HG02970 (cell line): ENCODE data around the gene BRI3BP.

Experiments used
- ATAC-seq: cut with Tn5 transposase; IDR thresholded peaks from one replicate; pipeline ENCODE4 v1.9.1; 2021; ENCODE audit warnings: mild to moderate bottlenecking, moderate library complexity, moderate number of reproducible peaks; ENCODE audit not compliant: unreplicated experiment, low FRiP score

Gene BRI3BP

DNA sequence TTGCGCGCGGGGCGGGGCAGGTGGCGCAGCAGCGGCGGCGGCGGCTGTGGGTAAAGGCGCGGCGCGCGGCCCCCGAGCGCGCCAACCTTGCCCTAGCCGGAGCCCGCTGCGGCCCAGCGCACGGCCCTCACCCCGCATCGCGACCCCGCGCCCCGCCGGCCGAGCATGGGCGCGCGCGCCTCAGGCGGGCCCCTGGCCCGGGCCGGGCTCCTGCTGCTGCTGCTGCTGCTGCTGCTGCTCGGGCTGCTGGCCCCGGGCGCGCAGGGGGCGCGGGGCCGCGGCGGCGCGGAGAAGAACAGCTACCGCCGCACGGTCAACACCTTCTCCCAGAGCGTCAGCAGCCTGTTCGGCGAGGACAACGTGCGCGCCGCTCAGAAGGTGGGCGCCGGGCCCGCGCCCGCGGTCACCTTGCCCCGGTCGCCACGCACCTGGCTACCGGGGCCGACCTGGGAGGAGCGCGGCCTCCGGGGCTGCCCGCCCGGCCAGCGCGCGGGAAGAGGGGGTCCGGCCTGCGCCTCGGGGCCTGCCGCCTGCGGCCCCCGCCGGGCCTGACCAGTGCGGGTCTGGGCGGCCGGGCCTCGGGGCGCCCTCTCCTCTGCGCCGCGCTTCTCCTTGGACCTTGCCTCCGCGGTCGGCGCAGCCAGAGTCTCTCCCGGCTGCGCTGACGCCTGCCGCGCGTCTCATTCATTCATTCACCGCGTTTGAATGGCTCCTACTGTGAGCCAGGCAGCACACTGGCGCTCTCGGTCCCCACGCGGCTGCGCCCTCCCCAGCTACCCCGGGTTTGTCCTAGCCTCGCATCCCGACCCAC, at the start of gene BRI3BP:
Gene BRI3BP (plus strand): TSS at position 20 of the 811 bp plus-strand sequence. CDS start 146 bp downstream, at position 166.
- ATAC-seq = peak; percentile 53

DNA sequence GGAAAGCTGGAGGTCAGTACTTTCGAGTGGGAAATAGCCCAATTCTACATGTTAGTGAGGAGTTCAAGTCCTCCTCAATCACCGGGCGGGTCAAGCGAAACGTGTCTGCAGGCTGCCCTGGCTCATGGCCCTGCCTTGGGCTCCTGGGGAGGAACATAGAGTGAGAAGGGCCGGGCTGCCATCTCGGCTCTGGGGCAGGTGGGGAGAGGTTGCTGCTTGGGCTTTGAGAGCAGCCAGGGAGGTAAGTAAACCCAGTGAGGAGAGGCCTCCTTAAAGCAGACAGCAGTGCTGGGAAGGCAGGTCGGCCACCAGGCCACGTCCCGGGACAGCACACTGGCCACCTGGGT, 47.0 kb upstream of the BRI3BP start:
- no peak for ATAC-seq

DNA sequence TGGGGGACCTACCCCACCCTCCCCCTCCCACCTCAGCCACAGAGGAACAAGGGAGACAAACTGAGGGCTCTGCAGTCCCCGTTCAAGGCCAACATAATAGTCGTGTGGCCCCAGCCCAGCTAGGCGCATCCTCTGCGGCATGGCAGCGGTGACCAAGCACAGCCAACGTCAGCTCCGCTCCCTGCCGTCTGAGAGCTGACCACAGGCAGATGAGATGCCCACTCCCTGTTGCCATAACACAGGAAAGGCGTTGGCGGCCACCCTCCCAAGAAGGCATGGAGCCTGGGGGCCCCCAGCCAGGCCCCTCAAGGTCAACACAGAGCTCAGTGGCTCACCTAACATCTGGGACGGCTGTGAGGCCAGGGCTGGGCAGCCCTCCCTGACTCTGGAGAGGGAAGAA, 46.4 kb upstream of the BRI3BP start:
- ATAC-seq = no peak

DNA sequence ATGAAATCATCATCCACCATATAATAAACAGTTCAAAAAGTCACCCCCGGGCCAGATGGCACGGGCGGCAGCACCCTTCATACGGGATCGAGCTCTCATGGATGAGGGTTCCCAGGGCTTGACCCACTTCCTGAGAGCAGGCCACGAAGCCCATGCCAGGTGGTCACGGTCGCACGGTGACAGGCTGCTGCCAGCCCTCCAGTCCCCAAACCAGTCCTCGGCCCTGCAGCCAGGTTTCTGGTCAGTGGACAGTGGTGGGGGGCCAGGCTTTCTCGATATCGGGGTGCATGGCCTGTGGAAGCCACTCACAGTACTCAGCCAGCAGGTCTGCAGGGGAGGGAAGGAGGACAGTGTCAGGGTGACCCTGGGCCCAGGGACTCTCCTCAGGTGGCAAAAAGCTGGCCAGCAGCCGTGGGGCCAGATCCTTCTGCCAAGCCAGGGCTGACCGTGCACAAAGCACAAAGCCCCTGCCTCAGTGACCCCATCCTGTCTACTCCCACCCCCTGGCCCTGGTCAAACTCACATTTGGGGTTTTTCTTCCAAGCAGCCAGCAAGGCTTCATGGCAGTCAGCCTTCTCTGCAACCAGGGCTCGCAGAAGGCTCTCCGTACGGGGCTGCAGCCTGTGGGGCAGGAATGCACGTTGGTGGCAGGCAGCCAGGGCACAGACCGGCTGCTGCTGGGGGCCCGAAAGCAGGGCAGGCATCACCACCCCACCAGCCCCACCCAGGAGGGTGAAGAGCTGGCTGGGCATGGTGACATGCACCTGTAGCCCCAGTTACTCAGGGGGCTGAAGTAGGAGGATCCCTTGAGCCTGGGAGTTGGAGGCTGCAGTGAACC, 45.7 kb upstream of the BRI3BP start:
- ATAC-seq = no peak

- no peak for ATAC-seq
Observed at GRCh38 chr12:124949066-124949465, 44.4 kb upstream of the BRI3BP start.

DNA sequence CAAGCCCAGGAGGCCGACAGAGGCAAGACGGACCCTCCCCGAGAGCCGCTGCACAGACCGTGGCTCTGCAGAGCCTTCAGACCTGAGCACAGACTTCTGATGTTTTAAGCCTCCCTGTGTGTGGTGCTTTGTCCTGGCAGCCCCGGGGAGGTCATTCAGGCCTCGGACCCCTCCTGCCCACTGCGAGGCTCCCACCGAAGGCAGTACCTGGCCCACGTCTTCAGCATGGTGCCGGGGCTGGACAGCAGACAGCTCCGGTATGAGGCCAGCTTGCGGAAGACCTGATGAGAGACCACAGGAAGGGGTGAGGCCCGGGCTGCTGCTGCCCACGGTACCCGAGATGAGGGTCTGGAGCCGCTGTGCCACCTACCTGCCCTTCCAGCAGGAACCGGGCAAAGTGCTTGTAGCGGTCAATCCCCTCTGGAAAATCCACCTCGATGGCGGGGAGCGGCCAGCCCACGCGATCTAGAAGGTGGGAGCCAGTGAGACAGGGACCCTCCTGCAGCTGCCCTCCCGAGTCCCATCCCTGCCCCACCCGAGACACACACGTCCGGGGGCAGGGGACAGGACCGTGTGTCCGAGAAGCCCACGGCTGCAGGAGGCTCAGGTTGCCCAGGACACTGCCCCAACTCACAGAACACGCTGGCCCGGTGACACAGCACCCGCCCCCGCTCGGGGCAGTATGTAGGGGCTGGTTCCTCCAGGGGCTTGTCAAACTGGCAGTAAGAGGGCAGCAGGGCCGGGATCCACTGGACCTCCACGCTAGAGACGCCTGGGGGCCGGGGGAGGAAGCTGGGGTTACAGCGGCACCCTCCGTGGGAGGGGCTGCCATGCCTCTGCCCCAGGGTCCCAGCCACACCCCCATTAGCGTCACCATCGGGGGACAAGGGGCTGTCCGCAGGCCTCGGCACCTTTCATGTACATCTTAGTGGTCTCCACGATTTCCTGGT, 43.4 kb upstream of the BRI3BP start:
- ATAC-seq = no peak

GRCh38 chr12:124952295-124952694, 41.1 kb upstream of the BRI3BP start:
- ATAC-seq = no peak

DNA sequence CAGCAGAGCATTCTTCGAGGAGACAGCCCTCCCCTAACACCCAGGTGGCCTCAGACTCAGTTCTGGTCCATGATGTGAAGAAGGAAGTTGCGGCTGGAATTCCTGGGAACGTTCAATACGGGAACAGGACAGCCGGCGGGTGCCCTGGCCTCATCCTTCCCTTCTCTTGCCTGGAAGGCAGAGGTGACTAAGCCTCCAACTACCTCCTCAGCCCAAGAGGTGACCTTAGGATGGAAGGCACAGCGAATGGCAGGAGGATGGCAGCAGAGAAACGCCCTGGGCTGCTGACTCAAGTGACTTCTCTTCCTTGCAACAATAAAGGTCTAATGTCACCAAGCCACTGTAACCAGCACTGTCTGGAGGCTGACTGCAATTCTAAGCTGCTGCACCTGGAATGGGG, 40.6 kb upstream of the BRI3BP start:
- ATAC-seq = no peak

GRCh38 chr12:124953689-124954405, 39.6 kb upstream of the BRI3BP start:
- no peak for ATAC-seq

DNA sequence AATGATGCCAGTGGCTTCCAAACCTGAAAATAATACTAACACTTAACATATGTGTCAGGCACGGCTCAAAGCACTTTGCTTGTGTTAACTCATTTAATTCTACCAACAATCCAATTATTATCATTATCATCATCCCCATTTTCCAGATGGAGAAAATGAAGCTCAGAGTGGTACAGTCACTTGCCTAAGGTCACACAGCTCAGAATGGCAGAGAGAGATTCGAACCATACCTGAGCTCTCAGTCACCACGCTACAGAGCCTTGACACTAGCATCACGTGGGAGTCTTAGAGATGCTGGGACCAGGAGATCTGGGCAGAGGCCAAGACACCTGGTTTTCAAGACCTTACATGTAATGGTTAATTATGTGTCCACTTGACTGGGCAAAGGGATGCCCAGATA, 38.7 kb upstream of the BRI3BP start:
- no peak for ATAC-seq

DNA sequence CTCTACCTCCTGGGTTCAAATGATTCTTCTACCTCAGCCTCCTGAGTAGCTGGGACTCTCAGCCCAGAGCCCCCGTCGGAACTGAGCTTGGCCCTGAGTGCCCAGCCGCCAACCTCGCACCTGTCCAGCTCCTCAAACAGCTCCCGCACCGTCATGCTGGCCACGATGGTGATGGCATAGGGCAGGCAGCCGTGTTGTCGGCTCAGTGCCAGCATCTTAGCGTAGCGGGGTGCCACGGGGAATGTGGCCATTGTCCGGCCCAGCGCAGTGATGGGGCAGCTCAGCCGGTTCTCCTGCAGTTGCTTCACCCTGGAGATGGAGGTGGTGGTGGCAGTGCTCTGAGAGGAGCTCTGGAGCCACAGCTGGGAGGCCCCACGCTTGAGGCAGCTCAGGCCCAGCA, 36.9 kb upstream of the BRI3BP start:
- ATAC-seq = no peak

GRCh38 chr12:124961055-124961454, 32.4 kb upstream of the BRI3BP start:
- no peak for ATAC-seq

DNA sequence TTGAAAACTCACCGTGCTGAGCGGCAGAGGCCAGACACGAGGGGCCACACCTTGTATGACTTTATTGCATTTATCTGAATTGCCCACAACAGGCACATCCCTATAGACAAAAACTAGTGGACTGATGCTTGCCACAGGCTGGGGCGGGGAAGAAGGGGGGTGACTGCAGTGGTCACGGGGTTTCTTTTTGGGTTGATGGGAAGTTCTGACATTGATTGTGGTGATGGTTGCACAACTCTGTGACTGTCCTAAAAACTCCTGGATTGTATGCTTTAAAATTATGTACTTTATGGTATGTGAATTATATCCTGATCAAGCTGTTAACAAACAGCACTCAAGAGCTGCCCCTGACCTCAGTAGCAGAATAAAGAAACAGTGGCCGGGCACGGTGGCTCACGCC, 30.2 kb upstream of the BRI3BP start:
- ATAC-seq = no peak

DNA sequence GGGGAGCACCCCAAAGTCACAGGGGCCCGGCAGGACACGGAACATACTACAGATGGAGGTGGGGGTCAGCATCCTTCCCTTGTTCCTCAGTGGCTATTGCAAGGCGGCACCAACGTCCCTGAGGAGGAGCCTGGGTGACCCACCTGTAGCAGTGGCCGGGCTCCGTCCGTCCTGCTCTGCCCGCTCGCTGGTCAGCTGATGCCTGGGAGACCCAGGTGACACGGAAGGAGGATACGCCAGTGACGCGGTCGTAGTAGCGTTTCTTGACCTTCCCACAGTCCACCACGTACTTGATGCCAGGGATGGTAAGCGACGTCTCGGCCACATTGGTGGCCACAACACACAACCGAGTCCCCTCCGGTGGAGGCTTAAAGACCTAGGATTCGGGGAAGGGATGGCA, 29.2 kb upstream of the BRI3BP start:
- no peak for ATAC-seq

- ATAC-seq = no peak
Observed at GRCh38 chr12:124964836-124965462, 28.5 kb upstream of the BRI3BP start.

- ATAC-seq = no peak
Observed at GRCh38 chr12:124967016-124967739, 26.3 kb upstream of the BRI3BP start.

DNA sequence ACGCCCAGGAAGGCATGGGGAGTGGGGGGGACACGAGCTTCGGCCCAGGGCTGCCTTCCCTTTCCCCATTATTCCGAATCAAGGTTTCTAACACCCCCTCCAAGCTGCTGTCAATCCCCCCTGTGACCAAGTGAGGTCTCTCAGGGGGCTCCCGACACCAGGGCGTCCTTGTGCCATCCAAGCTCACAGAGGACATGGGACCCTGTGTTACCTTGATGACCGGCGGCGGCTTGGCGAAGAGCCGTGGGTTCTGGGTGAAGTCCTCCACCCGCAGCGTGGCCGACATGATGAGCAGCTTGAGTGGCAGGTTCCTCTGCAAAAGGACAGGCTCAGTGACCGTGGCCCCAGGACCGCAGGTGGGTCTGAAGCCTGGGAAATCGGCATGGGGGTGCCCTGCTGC, 24.8 kb upstream of the BRI3BP start:
- no peak for ATAC-seq

DNA sequence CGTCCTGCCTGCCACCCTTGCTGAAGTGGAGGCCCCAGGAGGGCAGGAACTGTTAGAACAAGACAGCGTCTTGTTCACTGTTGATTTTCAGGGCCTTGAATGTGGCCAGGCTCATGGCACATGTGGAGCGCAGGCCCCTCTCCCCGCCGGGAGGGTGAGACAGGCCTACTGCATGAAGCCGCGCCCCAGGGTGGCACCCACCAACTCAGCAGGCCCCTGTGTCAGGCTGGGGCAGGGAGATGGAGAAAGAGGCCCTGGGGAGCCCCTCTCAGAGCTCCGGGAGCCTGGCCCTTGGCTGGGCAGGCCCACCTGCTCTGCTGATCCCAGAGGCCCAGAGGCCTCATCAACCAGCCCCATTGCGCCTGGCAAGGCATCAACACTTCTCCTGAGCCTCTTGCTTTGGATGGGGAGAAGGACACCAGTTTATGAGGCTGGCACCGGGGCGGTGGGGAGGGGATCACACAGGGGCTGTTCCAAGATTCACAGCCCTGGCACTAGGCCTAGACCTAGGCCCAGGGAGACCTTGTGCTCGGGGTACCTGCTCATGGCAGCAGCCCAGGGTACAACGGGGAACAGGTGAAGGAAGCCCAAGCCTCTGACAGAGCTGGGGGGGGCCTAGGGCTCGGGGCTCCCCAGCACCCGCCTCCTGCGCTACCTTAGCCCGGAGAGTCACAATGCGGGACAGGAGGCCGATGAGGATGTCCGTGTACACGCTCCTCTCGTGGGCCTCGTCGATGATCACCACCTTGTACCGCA, 22.6 kb upstream of the BRI3BP start:
- ATAC-seq = no peak
